Measurements from ENCODE around the gene CTIF.

The CTIF gene

DNA sequence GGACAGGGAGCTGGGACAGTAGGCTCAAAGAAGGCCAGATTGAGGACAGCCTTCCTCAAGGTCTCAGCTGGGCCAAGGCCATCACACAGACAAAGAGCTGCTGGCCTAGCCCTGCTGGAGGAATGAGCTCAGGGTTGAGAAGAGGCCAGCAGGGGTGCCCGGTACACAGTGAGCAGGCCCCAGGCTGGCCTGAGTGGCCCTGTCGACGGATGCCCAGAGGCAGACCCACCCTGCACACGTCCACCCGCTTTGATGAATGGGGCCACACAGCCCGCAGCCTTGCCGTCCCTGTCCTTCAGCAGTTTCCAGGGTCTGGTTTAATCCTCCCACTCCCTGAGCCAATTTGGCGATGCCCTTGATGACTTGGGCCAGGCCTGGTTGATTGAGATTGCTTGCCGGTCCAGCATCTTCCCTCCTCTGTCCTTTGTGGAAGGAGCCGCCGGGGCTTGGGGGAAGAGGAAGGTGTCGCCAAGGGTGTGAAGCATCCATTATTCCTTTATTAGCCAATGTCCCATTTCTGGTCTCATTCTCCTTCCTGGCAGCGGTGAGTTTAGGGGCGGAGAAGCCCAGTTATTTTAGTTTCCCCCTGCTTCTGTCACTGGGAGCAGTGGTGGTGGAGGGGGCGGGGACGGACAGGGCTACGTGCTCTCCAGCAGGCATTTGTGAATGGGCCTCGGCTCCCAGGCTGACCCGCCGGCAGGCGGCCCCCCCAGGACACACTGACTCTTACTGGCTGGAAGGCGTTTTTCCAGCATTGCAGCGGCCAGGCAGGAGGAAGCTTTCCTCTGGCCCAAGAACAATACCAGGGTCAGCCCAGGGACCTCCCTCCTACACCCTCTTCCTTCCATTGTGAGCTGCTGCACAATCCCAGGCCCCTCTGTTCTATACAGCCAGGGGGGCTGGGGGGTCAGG lies 141.8 kb downstream of the CTIF start:
- H3K4me3 Mint-ChIP-seq = no peak overlapping the region
- no peak overlapping the region for H3K27ac Mint-ChIP-seq
- H3K4me1 Mint-ChIP-seq = no peaks in the 10 kb centered on the region
- no peaks in the 10 kb centered on the region for H3K27me3 Mint-ChIP-seq
- no peaks in the 10 kb centered on the region for H3K36me3 Mint-ChIP-seq
- H3K9me3 Mint-ChIP-seq = no peaks in the 10 kb centered on the region

DNA sequence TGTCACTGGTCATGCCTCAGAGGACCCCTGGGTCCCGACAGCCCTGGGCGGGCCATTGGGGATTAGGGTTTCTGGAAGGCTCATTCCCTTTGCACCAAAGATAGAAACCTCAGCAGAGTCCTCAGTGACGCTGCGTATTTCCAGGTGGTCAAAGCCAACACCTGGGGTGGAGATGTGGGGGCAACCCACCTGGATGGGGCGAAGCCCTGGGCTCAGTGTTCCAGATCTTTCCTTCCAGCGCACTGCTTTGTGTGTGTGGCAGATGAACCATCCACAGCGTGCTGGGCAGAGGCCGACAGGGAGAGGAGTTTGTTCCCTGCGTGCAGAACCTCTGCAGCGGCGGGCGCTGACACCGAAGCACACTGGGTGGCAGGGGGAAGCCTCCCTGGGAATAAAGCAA lies 143.9 kb downstream of the CTIF start:
- H3K9me3 Mint-ChIP-seq = no peaks in the 10 kb centered on the region
- no peaks in the 10 kb centered on the region for H3K4me1 Mint-ChIP-seq
- H3K4me3 Mint-ChIP-seq = no peak overlapping the region
- no peaks in the 10 kb centered on the region for H3K27me3 Mint-ChIP-seq
- no peak overlapping the region for H3K27ac Mint-ChIP-seq
- no peaks in the 10 kb centered on the region for H3K36me3 Mint-ChIP-seq

DNA sequence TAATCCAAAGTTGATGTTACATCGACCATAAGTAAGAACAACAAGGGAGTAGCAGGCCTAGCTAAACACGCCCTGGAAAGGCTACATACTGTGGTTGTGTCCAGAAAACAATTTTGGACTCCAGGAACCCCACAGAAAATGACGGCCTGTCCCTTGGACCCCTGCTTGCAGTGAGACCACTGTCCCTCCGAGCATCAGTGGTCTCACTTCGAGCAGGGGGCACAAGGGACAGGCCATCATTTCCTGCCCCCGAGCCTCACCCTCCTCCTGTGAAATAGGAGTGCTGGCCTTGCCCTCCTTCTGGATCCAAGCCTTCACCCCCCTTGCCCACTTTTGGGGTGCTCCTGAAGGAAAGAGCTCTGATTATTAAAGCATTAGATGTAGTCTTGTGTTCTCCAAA lies 144.4 kb downstream of the CTIF start:
- H3K4me1 Mint-ChIP-seq = no peaks in the 10 kb centered on the region
- no peak overlapping the region for H3K4me3 Mint-ChIP-seq
- no peaks in the 10 kb centered on the region for H3K9me3 Mint-ChIP-seq
- H3K27ac Mint-ChIP-seq = no peak overlapping the region
- no peaks in the 10 kb centered on the region for H3K36me3 Mint-ChIP-seq
- H3K27me3 Mint-ChIP-seq = no peaks in the 10 kb centered on the region

DNA sequence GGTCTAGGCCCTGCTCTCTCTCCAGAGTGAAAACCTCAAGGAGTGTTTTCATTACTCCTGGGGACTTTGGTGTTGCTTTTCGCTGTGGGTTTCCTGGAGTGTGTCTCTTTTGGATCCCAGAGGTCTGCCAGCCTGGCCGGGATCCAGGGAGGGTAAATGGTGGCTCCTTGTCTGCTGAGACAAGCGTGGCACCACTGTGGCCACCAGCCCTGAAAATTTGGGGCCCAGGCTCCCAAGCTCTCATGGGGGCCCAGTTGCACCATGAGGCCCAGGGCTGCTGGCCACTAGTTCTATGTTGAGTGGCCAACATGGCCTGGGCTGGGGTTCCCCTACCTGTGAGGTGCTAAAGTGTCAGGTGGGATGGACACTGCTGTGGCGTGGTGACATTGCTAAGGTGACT lies 144.8 kb downstream of the CTIF start:
- no peak overlapping the region for H3K27ac Mint-ChIP-seq
- no peaks in the 10 kb centered on the region for H3K4me1 Mint-ChIP-seq
- no peaks in the 10 kb centered on the region for H3K36me3 Mint-ChIP-seq
- no peak overlapping the region for H3K4me3 Mint-ChIP-seq
- no peaks in the 10 kb centered on the region for H3K27me3 Mint-ChIP-seq
- H3K9me3 Mint-ChIP-seq = no peaks in the 10 kb centered on the region

DNA sequence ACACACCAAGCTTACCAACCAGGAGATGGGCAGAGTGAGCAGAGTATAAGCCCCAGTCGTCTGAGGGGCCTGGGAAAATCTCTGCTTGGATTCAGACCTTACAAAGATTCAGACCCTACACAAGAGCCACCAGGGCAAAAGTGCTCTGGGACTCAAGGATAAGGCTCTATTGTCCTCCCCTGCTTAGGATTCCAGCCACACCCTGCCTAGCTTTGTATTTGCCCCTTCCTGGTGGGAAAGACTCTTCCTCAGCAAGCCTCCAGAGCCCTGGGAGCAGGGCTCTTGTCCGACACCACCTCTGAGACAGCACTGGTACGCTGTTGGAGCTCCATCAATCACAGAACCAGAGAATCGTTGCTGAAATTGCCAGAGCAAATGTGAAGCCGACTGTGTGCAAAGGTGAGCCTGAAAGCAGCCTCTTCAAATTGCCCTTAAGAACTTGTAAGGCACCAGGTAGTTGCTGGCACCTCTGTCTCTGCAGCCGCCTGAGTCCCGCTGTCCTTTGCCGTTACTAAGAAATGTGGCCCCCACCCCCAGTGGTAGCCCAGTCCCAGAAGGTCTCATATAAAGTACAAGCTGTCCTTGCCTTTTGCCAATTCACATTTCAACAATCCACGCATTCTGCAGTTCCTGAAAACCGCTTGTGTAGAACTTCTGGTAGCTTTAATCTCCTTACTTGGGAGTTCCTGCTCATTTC lies 148.7 kb downstream of the CTIF start:
- Mint-ChIP-seq H3K4me3 (no peak overlapping the region), H3K27me3 (no peaks in the 10 kb centered on the region), H3K27ac (no peak overlapping the region), H3K9me3 (no peaks in the 10 kb centered on the region), H3K4me1 (no peaks in the 10 kb centered on the region), H3K36me3 (no peaks in the 10 kb centered on the region)

DNA sequence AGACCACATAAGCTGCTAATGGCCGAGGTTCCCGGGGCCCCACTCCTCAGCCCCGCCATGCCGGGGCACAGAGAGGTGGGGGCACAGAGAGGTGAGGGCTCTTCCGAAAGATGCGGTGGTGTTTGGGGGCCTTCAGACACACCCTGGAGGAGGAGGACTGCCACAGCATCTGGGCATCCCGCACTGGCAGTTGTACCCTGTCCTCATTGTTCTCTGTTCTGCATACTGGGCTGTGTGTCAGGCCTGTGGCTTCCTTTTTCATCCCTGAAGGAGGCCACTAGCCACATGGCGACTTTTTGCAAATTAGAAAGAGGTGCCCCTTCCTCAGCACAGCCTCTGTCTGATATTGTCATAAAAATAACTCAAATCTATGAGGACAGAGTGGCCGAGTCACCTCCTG lies 150.1 kb downstream of the CTIF start:
- no peaks in the 10 kb centered on the region for H3K36me3 Mint-ChIP-seq
- H3K27me3 Mint-ChIP-seq = no peaks in the 10 kb centered on the region
- no peaks in the 10 kb centered on the region for H3K4me1 Mint-ChIP-seq

DNA sequence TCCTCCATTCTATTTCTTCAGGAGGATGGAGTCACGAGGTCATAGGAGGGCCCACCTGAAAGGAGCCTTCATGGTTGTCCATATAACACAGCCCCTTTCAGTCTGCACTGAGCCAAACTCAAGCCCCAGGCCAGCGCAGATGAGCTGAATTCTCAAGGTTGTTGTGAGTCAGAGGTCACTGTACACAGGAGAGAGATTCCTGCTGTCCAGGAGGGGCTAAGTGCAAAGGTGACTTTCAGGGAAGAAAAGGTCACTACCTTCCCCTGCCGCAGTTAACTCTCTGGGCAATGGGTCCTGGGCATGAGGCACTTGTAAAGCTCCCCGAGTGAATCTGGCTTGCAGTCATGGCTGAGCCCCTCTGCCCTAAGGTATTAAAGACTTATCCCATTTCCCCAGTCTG lies 150.7 kb downstream of the CTIF start:
- Mint-ChIP-seq H3K9me3 (no peaks in the 10 kb centered on the region), H3K27me3 (no peaks in the 10 kb centered on the region), H3K4me1 (no peaks in the 10 kb centered on the region), H3K27ac (no peak overlapping the region), H3K4me3 (no peak overlapping the region), H3K36me3 (no peaks in the 10 kb centered on the region)

More for the DNA sequence above, 150.1 kb downstream of the CTIF start:
- no peak overlapping the region for H3K4me3 Mint-ChIP-seq
- H3K27ac Mint-ChIP-seq = no peak overlapping the region
- H3K9me3 Mint-ChIP-seq = no peaks in the 10 kb centered on the region

DNA sequence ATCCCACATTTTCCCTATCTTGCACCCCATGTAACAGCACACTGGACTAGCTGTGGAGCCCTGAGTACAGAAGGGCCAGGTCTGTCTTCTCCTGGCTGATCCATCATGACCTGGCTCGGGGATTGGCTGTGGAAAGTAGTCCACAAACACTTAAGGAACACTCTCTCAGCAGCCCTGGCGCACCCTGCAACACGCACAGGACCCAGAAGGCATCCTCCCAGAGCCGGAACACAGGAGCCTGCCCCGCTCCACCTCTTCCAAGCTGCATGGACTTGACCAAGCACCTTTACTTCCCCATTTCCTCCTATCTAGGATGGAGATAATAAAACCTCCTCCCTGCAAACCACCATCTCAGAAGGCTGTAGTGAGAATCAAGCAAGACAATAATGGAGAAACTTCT lies 151.7 kb downstream of the CTIF start:
- Mint-ChIP-seq H3K4me3 (no peak overlapping the region), H3K9me3 (no peaks in the 10 kb centered on the region), H3K27me3 (no peaks in the 10 kb centered on the region), H3K36me3 (no peaks in the 10 kb centered on the region), H3K27ac (no peak overlapping the region), H3K4me1 (no peaks in the 10 kb centered on the region)

DNA sequence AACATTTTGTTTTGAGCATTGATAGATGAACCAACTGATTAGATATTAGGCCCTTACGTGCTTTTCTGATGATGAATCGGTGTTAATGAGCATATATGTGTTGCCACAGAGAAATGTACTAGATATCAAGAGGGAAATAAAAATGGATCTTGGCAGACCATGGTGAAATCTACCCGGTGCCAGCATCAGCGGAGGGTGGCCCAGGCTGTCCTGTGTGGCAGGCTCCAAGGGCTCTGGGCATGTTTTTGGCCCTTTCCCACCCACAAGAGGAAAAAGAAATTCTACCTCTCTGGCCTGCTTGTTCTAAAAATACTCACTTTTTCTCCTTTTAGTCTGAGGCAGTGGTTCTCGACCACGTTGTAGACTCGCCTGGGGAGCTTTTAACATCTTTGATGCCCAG lies 154.2 kb downstream of the CTIF start:
- Mint-ChIP-seq H3K36me3 (no peaks in the 10 kb centered on the region), H3K9me3 (no peaks in the 10 kb centered on the region), H3K4me3 (no peak overlapping the region), H3K27ac (no peak overlapping the region), H3K27me3 (no peaks in the 10 kb centered on the region), H3K4me1 (no peaks in the 10 kb centered on the region)

DNA sequence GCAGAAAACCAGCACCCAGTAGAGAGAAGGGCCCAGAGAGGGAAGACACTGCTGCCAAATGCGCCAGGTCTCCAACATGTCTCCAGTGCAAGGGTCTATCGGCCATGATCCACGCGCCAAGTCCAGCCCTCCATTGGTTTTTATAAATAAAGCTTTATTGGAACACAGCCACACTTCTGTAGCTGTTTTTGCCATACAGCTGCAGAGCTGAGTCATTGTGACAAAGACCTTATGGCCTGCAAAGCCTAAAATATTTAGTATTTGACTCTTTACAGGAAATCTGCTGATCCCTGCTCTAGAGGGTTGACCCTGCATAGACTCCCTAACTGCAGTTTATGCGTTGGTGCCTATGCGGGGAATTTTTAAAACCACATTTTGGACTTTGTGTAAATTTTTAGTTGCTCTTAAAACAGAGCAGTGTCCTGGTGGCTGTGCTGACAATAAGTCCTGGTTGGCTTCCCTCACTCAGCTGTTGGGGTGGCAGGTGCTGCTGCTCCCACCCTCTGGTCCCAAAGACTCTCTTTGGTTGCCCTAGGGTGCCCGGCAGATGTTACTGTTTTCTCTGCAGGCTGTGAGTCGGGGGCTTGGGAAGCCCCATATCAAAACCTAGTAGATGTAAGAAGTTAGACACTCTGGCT lies 154.9 kb downstream of the CTIF start:
- H3K27ac Mint-ChIP-seq = no peak overlapping the region
- no peaks in the 10 kb centered on the region for H3K27me3 Mint-ChIP-seq
- H3K4me1 Mint-ChIP-seq = no peaks in the 10 kb centered on the region
- H3K36me3 Mint-ChIP-seq = no peaks in the 10 kb centered on the region
- H3K9me3 Mint-ChIP-seq = no peaks in the 10 kb centered on the region
- no peak overlapping the region for H3K4me3 Mint-ChIP-seq

DNA sequence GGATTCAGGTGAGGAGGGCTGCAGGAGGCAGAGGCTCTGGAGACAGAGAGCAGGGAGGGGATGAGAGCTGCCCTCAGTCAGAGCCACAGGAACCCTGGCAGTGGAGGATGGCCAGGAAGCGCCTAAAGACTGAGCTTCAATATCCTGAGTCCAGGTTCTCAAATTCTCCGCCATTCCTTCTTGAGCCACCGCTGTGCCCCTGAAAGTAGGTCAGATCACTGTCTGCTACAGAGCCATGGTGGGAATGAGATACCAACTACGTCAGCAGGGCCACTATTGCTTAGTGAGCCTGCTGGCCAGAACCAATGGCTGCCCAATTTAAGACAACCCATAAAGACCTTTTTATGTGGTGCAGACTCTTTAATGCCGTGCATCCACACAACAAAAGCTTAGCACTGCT lies 155.5 kb downstream of the CTIF start:
- Mint-ChIP-seq H3K27me3 (no peaks in the 10 kb centered on the region), H3K27ac (no peak overlapping the region), H3K9me3 (no peaks in the 10 kb centered on the region), H3K36me3 (no peaks in the 10 kb centered on the region), H3K4me3 (no peak overlapping the region), H3K4me1 (no peaks in the 10 kb centered on the region)

DNA sequence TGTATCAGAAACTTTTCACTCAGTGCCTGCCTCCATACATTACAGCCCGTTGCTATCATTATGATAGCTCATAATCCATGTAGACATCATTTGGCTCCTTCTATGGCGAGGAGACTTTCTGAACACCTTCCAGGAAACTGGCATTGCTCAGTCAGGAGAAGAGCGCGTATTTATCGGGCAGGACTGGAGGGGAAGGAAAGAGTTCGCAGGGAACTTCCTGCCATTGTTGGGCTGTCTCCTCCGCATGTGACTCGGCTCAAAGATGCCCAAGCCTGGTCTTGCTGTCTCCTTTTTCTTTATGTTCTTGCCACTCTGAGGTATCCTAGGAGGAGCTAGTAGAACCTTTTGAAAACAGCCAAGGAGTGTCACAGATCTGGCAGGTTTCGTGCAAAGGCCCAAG lies 156.8 kb downstream of the CTIF start:
- no peaks in the 10 kb centered on the region for H3K4me1 Mint-ChIP-seq
- H3K27me3 Mint-ChIP-seq = no peaks in the 10 kb centered on the region
- H3K27ac Mint-ChIP-seq = no peak overlapping the region

DNA sequence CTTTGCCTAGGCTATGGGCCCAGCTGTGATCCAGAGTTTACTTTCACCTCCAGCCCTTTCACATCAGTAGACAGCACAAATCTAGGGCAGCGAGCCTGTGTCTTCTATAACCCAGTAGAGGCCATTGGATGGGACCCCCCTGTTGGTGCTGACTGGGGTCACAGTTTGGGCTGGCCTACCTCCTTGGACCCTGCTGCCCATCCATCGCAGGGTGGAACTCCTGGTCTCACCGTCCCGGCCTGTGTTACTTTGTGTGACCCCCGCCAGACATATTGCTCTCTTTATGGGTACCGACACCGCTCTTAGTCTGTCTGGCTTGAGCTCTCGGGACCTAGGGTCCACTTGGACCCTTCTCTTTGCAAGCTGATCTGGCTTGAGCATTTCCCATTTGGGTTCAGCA lies 157.4 kb downstream of the CTIF start:
- Mint-ChIP-seq H3K4me3 (no peak overlapping the region), H3K27ac (no peak overlapping the region), H3K4me1 (no peaks in the 10 kb centered on the region), H3K36me3 (no peaks in the 10 kb centered on the region), H3K27me3 (no peaks in the 10 kb centered on the region), H3K9me3 (no peaks in the 10 kb centered on the region)

More for the DNA sequence above, 156.8 kb downstream of the CTIF start:
- H3K4me3 Mint-ChIP-seq = no peak overlapping the region
- no peaks in the 10 kb centered on the region for H3K36me3 Mint-ChIP-seq
- no peaks in the 10 kb centered on the region for H3K9me3 Mint-ChIP-seq

DNA sequence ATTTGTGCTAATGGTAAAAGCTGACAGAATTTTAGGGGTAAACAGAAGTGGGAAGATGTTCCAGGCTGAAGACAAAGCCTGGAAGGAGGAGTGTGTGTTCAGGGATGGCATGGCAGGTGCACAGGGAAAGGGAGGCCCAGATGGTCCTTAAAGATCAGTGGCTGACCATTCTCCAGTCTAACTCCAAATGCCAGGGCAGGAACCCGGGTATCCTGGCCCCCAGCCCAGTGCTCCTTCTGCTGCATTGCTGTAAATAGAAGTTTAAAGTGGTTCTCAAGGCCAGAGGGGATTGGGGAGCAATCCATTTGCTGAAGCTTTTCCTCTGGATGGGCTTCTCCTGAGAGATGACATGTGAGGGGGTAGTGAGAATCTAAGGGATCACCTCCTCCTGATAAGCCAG lies 158.6 kb downstream of the CTIF start:
- Mint-ChIP-seq H3K27me3 (no peaks in the 10 kb centered on the region), H3K27ac (no peak overlapping the region), H3K36me3 (no peaks in the 10 kb centered on the region), H3K9me3 (no peaks in the 10 kb centered on the region), H3K4me3 (no peak overlapping the region), H3K4me1 (no peaks in the 10 kb centered on the region)

DNA sequence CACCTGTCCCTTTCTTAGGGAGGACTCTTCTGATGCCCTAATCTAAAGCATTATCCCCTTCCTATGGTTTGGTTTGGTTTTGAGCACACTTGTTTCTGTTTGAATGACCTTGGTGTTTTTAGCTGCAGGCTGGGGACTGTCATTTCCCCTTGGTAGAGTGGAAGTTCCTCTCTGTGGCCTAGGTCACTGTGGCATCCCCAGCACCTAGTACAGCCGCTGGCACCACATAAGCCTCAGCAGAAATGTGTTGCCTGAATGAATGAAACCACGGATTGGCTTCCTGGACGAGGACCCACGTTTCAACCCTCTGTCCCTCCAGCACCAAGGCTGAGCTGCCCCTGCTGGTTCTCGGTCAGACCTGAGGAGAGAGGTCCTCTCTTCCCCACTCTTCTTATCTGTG lies 159.9 kb downstream of the CTIF start:
- Mint-ChIP-seq H3K4me3 (no peak overlapping the region), H3K9me3 (no peaks in the 10 kb centered on the region), H3K36me3 (no peaks in the 10 kb centered on the region), H3K4me1 (no peaks in the 10 kb centered on the region), H3K27ac (no peak overlapping the region), H3K27me3 (no peaks in the 10 kb centered on the region)

DNA sequence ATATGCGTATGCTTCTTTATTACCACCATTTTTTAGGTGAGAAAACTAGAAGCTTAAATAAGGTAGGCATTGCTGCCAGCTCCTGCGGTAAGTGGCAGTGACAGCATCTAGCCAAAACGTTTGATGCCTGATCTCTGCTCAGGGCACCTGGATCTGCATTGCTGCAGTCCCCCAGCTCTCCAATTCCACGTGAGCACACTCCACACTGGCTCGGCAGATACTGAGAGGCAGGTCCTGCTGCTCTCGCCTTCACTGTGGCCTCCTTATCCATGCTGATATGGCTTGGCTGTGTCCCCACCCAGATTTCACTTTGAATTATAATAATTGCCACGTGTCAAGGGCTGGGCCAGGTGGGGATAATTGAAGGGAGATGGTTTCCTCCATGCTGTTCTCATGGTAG lies 160.9 kb downstream of the CTIF start:
- Mint-ChIP-seq H3K4me1 (no peaks in the 10 kb centered on the region), H3K9me3 (no peaks in the 10 kb centered on the region), H3K4me3 (no peak overlapping the region), H3K36me3 (no peaks in the 10 kb centered on the region), H3K27me3 (no peaks in the 10 kb centered on the region), H3K27ac (no peak overlapping the region)

Data from activated naive CD4-positive, alpha-beta T cell treated with anti-CD3 and anti-CD28 coated beads, Interleukin-2, amount 50 U/mL, for 24 hours (primary cell).